Type B pancreatic cell (in vitro differentiated cells): Measurements from ENCODE around the gene PCMT1. TPM values are rescaled to one million over a fixed set of nuclear protein-coding genes. Genes with fewer than 3 reads are reported as not detected.

Source experiments
- DNase-seq: peaks from one replicate; pipeline ENCODE4 v3.0.0; 2021; ENCODE audit warnings: mixed read lengths; ENCODE audit not compliant: unreplicated experiment; ENCODE audit errors: extremely low spot score
- H3K27ac Mint-ChIP-seq: 2 replicates; pipeline ENCODE4 v1.8.0; 2021; ENCODE audit warnings: mild to moderate bottlenecking, mixed read lengths
- H3K27me3 Mint-ChIP-seq: 2 replicates; pipeline ENCODE4 v1.8.0; 2021; ENCODE audit warnings: mixed read lengths
- H3K36me3 Mint-ChIP-seq: 2 replicates; pipeline ENCODE4 v1.8.0; 2021; ENCODE audit warnings: mixed read lengths
- H3K4me1 Mint-ChIP-seq: one replicate; pipeline ENCODE4 v1.8.0; 2021; ENCODE audit warnings: mixed read lengths; ENCODE audit not compliant: unreplicated experiment
- H3K4me3 Mint-ChIP-seq: 2 replicates; pipeline ENCODE4 v1.8.0; 2021; ENCODE audit warnings: mild to moderate bottlenecking, mixed read lengths
- H3K9me3 Mint-ChIP-seq: 2 replicates; pipeline ENCODE4 v1.8.0; 2021; ENCODE audit warnings: mixed read lengths
- total RNA-seq: library from RNA; stranded (reverse); gene quantifications from 2 replicates; pipeline ENCODE4 v1.2.1, GENCODE V29; 2021; ENCODE audit warnings: low replicate concordance
- TF ChIP-seq, protein P1 (sequence below): fragments of 200-600 bp; sonication (generic); conservative IDR thresholded peaks from 2 replicates; pipeline ENCODE4 v1.5.0; 2021; ENCODE audit warnings: antibody characterized with exemption, mild to moderate bottlenecking

The PCMT1 gene
- total RNA-seq, 1 donor from 2014 or later = 61.2 TPM

DNA sequence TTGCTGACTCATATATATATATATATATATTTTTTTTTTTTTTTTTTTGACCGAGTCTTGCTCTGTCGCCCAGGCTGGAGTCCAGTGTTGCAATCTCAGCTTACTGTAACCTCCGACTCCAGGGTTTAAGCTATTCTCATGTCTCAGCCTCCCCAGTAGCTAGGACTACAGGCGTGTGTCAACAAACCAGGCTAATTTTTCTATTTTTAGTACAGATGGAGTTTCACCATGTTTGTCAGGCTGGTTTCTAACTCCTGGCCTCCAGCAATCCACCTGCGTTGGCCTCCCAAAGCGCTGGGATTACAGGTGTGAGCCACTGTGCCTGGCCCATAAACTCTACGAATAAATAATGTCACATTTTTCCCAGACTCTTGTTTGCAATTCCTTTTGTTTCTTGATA, 109.8 kb downstream of the PCMT1 start:
- Mint-ChIP-seq H3K27ac (peak overlapping the region; percentile 64), H3K9me3 (no peaks in the 10 kb centered on the region), H3K36me3 (peaks cover 10% of the 10 kb centered on the region), H3K4me3 (peak overlapping the region; percentile 49), H3K4me1 (peaks cover 53% of the 10 kb centered on the region), H3K27me3 (no peaks in the 10 kb centered on the region)
- TF ChIP-seq, protein P1, sequence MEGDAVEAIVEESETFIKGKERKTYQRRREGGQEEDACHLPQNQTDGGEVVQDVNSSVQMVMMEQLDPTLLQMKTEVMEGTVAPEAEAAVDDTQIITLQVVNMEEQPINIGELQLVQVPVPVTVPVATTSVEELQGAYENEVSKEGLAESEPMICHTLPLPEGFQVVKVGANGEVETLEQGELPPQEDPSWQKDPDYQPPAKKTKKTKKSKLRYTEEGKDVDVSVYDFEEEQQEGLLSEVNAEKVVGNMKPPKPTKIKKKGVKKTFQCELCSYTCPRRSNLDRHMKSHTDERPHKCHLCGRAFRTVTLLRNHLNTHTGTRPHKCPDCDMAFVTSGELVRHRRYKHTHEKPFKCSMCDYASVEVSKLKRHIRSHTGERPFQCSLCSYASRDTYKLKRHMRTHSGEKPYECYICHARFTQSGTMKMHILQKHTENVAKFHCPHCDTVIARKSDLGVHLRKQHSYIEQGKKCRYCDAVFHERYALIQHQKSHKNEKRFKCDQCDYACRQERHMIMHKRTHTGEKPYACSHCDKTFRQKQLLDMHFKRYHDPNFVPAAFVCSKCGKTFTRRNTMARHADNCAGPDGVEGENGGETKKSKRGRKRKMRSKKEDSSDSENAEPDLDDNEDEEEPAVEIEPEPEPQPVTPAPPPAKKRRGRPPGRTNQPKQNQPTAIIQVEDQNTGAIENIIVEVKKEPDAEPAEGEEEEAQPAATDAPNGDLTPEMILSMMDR = no peak
- no peak for DNase-seq

- Mint-ChIP-seq H3K36me3 (peaks cover 10% of the 10 kb centered on the region), H3K27me3 (no peaks in the 10 kb centered on the region), H3K9me3 (no peaks in the 10 kb centered on the region), H3K4me3 (no peak overlapping the region), H3K27ac (peak overlapping the region; percentile 64), H3K4me1 (peaks cover 49% of the 10 kb centered on the region)
- no peak for DNase-seq
- TF ChIP-seq, protein P1 = no peak
Observed at GRCh38 chr6:149859938-149860337, 110.4 kb downstream of the PCMT1 start.

DNA sequence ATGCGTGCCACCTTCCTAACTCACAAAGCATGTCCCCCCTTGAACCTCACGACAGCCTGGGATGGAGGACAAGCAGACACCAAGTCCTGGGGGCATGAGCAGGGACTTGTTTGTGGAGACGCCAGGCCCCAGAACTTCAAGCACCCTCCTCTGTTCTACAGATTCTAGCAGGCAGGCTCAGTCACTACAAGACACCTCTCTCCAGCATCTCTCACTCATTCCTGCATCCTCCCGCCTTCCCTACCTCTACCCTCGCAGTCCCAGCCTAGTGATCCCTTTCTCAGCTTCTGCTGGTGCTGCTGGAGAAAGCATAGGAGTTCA, 110.9 kb downstream of the PCMT1 start:
- Mint-ChIP-seq H3K9me3 (no peaks in the 10 kb centered on the region), H3K4me1 (peaks cover 47% of the 10 kb centered on the region), H3K27ac (peak overlapping the region; percentile 91), H3K4me3 (peak overlapping the region; percentile 85), H3K27me3 (no peaks in the 10 kb centered on the region), H3K36me3 (peaks cover 10% of the 10 kb centered on the region)
- TF ChIP-seq, protein P1 = no peak
- no peak for DNase-seq

Other genes starting within 250 kb of the PCMT1 start
- 29.4 and 36.7 TPM in 2 replicates for gene PPIL4, start 203.7 kb upstream of the PCMT1 start, total RNA-seq
- gene GINM1, start 183.4 kb upstream of the PCMT1 start, total RNA-seq = 29.2 and 29.4 TPM in 2 replicates
- gene KATNA1, start 101.0 kb upstream of the PCMT1 start, total RNA-seq = 12.3 and 17.3 TPM in 2 replicates
- gene LATS1, start 31.6 kb upstream of the PCMT1 start, total RNA-seq = 31.0 and 33.3 TPM in 2 replicates
- 35.3 and 55.8 TPM in 2 replicates for gene NUP43, start 3.2 kb upstream of the PCMT1 start, total RNA-seq
- 56.6 and 66.4 TPM in 2 replicates for gene LRP11, start 114.6 kb downstream of the PCMT1 start, total RNA-seq
- 1.2 TPM in 1 of 2 replicates, not detected in the other for gene RAET1E, start 148.4 kb downstream of the PCMT1 start, total RNA-seq
- 0.53 and 2.1 TPM in 2 replicates for gene RAET1G, start 173.4 kb downstream of the PCMT1 start, total RNA-seq
- 1.4 TPM in 1 of 2 replicates, not detected in the other for gene ULBP2, start 192.3 kb downstream of the PCMT1 start, total RNA-seq
- 0.48 and 8.2 TPM in 2 replicates for gene ULBP1, start 214.2 kb downstream of the PCMT1 start, total RNA-seq